GM12874 (cell line): ENCODE measurements around the gene PRDM2.

Experiments
- TF ChIP-seq, protein P1 (sequence below): IDR thresholded peaks from 2 replicates; pipeline ENCODE4 v1.5.1; 2011; ENCODE audit warnings: low read depth, mild to moderate bottlenecking, control low read depth, low read length, moderate library complexity; ENCODE audit not compliant: insufficient read depth

PRDM2 gene

DNA sequence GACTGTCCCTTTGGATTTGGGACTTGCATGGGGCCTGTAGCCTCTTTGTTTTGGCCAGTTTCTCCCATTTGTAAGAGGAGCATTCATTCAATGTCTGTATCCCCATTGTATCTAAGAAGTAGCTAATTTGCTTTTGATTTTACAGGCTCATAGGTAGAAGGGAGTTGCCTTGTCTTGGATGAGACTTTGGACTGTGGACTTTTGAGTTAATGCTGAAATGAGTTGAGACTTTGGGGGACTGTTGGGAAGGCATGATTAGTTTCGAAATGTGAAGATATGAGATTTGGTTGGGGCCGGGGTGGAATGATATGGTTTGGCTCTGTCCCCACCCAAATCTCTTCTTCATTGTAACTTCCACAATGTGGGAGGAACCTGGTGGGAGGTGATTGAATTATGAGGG, 151.7 kb downstream of the PRDM2 start:
- TF ChIP-seq, protein P1, sequence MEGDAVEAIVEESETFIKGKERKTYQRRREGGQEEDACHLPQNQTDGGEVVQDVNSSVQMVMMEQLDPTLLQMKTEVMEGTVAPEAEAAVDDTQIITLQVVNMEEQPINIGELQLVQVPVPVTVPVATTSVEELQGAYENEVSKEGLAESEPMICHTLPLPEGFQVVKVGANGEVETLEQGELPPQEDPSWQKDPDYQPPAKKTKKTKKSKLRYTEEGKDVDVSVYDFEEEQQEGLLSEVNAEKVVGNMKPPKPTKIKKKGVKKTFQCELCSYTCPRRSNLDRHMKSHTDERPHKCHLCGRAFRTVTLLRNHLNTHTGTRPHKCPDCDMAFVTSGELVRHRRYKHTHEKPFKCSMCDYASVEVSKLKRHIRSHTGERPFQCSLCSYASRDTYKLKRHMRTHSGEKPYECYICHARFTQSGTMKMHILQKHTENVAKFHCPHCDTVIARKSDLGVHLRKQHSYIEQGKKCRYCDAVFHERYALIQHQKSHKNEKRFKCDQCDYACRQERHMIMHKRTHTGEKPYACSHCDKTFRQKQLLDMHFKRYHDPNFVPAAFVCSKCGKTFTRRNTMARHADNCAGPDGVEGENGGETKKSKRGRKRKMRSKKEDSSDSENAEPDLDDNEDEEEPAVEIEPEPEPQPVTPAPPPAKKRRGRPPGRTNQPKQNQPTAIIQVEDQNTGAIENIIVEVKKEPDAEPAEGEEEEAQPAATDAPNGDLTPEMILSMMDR = no peak

GRCh38 chr1:13855554-13855953, 155.6 kb downstream of the PRDM2 start:
- TF ChIP-seq, protein P1 = no peak

DNA sequence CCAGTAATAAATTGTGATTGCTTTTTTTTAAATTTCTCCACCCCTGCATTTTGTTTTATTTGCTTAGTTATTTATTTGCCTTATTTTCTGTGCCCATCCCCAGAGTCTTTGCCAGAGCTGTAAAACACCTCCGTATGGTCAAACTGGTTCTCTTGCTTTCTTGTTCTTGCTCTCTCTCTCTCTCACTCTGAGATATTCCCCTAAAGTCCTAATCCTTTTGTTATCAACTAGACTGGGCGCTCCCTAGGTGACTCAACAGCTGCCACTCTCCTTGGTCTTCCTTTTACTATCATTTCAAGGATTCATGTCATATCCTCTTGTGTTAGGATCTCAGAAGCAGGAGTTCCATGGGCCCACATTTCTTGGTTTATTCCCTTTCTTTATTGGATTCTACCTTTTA, 160.0 kb downstream of the PRDM2 start:
- TF ChIP-seq, protein P1 = no peak

DNA sequence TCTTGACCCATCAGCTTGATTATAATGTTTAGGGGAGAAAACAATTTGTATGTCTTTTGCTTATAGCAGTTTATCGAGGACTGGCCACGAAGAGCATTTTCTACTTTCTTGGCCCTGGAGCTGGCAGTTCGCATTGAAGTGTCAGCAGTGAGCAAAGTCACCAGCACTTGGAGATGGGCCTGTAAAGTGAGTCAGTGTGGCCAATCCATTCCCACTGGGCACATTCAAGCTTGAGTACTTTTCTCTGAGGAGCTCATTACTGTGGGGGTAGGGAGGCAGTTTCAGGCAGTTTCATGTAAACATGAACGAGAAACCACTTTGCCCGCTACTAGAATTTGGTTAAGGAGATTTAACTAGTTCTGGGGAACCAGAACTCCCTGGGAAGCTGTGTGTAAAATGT, 164.8 kb downstream of the PRDM2 start:
- TF ChIP-seq, protein P1 = no peak

DNA sequence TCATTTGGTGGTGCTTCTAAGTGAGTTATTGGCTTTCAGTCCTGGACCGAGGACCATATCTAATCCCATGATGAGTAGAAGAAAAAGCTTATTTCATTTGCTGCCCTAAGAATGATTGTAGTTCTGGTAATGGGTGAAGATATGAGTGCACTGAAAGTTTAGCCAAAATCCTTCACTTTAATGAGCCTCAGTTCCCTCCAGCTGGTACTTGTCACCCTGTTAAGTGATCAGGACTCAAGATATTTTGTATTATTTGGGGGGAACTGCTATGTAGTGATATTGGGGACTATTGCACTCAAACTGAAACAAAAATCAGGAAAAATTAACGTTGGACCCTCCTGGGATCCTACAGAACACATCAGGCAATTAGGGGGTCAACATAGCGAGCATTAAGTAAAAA, 165.9 kb downstream of the PRDM2 start:
- TF ChIP-seq, protein P1 = no peak

GRCh38 chr1:13867603-13868002, 167.6 kb downstream of the PRDM2 start:
- TF ChIP-seq, protein P1 = no peak

- TF ChIP-seq, protein P1 = no peak
These were observed 169.3 kb downstream of the PRDM2 start for GRCh38 chr1:13869172-13869797.
